PC-9 (cell line): ENCODE results near the gene ERC2. TPM values are rescaled to one million over a fixed set of nuclear protein-coding genes. Genes with fewer than 3 reads are reported as not detected.

Source experiments
- BruUV-seq: library from RNA; stranded (reverse); fragments of 400-500 nt; replicated peaks from 2 replicates; lab custom pipeline; 2021; lab: Mats Ljungman, UMichigan
- CTCF ChIA-PET: fragments of 300-600 bp; sonication (Branson Sonifier 250); formaldehyde crosslinking; loops from one replicate; lab custom pipeline; 2022; ENCODE audit warnings: antibody characterized with exemption; lab: Charles Lee
- POLR2A ChIA-PET: fragments of 300-600 bp; sonication (Branson Sonifier 250); formaldehyde crosslinking; loops from one replicate; lab custom pipeline; 2022; ENCODE audit warnings: antibody characterized with exemption; ENCODE audit not compliant: unreplicated experiment; lab: Charles Lee
- DNase-seq, 2 experiments: peaks; one replicate each; pipeline versions ENCODE4 v3.0.0 to v3.0.0-alpha.2; 2015 to 2022; ENCODE audit warnings: mixed read lengths in 1 of 2
- H2AFZ ChIP-seq: fragments of 200-600 bp; sonication (generic); 2 replicates; pipeline ENCODE4 v1.8.1; 2017; ENCODE audit warnings: antibody characterized with exemption
- H3F3A ChIP-seq: fragments of 200-600 bp; sonication (generic); 2 replicates; pipeline ENCODE4 v1.8.1; 2017; ENCODE audit warnings: antibody characterized with exemption, mild to moderate bottlenecking, low read depth; ENCODE audit not compliant: insufficient read depth
- H3K27ac ChIP-seq: fragments of 200-600 bp; sonication (generic); 2 replicates; pipeline ENCODE4 v1.6.1; 2016; ENCODE audit warnings: mixed run types
- H3K27me3 ChIP-seq: fragments of 200-600 bp; sonication (generic); 2 replicates; pipeline ENCODE4 v1.6.1; 2016; ENCODE audit warnings: low read depth, mixed run types; ENCODE audit not compliant: insufficient read depth
- H3K36me3 ChIP-seq: fragments of 200-600 bp; sonication (generic); 2 replicates; pipeline ENCODE4 v1.6.1; 2016; ENCODE audit warnings: low read depth, mixed run types
- H3K4me1 ChIP-seq: fragments of 200-600 bp; sonication (generic); replicated peaks from 2 replicates; pipeline ENCODE4 v1.6.1; 2016; ENCODE audit warnings: mixed run types; ENCODE audit not compliant: insufficient read depth
- H3K4me2 ChIP-seq: fragments of 200-600 bp; sonication (generic); 2 replicates; pipeline ENCODE4 v1.6.1; 2017; ENCODE audit warnings: mixed run types
- H3K4me3 ChIP-seq: fragments of 200-600 bp; sonication (generic); 2 replicates; pipeline ENCODE4 v1.6.1; 2016; ENCODE audit warnings: mixed run types
- H3K79me2 ChIP-seq: fragments of 200-600 bp; sonication (generic); 2 replicates; pipeline ENCODE4 v1.6.1; 2017; ENCODE audit warnings: low read depth, mixed run types
- H3K9me2 ChIP-seq: fragments of 200-600 bp; sonication (generic); 2 replicates; pipeline ENCODE4 v1.8.1; 2017; ENCODE audit warnings: mild to moderate bottlenecking; ENCODE audit not compliant: insufficient read depth
- H3K9me3 ChIP-seq: fragments of 200-600 bp; sonication (generic); 2 replicates; pipeline ENCODE4 v1.8.1; 2016; ENCODE audit warnings: low read depth; ENCODE audit not compliant: insufficient read depth
- H4K20me1 ChIP-seq: fragments of 200-600 bp; sonication (generic); 2 replicates; pipeline ENCODE4 v1.8.1; 2017; ENCODE audit not compliant: insufficient read depth
- EZH2 ChIP-seq: fragments of 200-600 bp; sonication (generic); IDR thresholded peaks from 2 replicates; pipeline ENCODE4 v1.8.0; 2017; ENCODE audit warnings: antibody characterized with exemption, low read depth
- intact Hi-C: fragments of 100-400 bp; cut with micrococcal nuclease; formaldehyde crosslinking; loops from one replicate; pipeline ENCODE4 v1.10.0; 2022; ENCODE audit not compliant: unreplicated experiment
- total RNA-seq: library from RNA; stranded (reverse); gene quantifications from 2 replicates; pipeline ENCODE4 v1.2.3, GENCODE V29; 2021
- TF ChIP-seq, protein P1 (sequence below): fragments of 200-600 bp; sonication (generic); conservative IDR thresholded peaks from 2 replicates; pipeline ENCODE4 v1.6.1; 2017; ENCODE audit warnings: mixed run types, antibody characterized with exemption, mild to moderate bottlenecking, moderate library complexity

Gene ERC2
- total RNA-seq, 1 experiment from 2014 or later, result 1.4 TPM

DNA sequence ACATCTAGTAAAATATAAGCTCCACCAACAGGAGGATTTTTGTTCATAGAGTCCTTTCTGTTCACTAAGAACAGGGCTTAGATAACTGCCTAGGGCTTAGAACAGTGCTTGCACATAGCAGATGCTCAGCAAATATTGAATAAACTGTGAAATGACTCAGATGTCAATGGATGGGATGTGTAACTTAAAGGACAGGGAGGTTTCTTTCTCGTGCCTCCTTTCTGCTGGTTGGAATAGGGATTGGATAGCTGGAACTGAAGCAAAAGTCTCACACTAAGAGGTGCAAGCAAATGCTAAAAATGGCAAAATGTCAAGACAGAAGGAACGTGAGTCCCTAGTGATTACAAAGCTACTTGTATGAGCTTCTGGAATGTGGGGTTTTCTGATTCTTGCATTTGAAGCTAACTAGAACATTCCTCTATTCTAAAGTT is 588.4 kb downstream of the ERC2 start:
- Histone ChIP-seq H3K4me2 (peak overlapping the region; percentile 46), H2AFZ (no peak overlapping the region), H3K9me3 (no peaks in the 10 kb centered on the region), H3K27ac (peak overlapping the region; percentile 58), H3K9me2 (no peaks in the 10 kb centered on the region), H4K20me1 (no peaks in the 10 kb centered on the region), H3K36me3 (no peaks in the 10 kb centered on the region), H3K79me2 (no peaks in the 10 kb centered on the region), H3K27me3 (no peaks in the 10 kb centered on the region), H3K4me3 (no peak overlapping the region), H3K4me1 (peaks cover 36% of the 10 kb centered on the region), H3F3A (peaks cover 21% of the 10 kb centered on the region; the same call in 1 of the 2 replicates)
- no TSS peak for BruUV-seq
- intact Hi-C loops, result loop anchor here (5.0 kb wide), 1 partner anchor 128 kb away; no protein-coding TSS in a partner anchor
- TF ChIP-seq EZH2, result no peak
- TF ChIP-seq, protein P1, sequence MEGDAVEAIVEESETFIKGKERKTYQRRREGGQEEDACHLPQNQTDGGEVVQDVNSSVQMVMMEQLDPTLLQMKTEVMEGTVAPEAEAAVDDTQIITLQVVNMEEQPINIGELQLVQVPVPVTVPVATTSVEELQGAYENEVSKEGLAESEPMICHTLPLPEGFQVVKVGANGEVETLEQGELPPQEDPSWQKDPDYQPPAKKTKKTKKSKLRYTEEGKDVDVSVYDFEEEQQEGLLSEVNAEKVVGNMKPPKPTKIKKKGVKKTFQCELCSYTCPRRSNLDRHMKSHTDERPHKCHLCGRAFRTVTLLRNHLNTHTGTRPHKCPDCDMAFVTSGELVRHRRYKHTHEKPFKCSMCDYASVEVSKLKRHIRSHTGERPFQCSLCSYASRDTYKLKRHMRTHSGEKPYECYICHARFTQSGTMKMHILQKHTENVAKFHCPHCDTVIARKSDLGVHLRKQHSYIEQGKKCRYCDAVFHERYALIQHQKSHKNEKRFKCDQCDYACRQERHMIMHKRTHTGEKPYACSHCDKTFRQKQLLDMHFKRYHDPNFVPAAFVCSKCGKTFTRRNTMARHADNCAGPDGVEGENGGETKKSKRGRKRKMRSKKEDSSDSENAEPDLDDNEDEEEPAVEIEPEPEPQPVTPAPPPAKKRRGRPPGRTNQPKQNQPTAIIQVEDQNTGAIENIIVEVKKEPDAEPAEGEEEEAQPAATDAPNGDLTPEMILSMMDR, result no peak
- POLR2A ChIA-PET, result interaction anchor here (0.7 kb wide), 1 partner anchor 706 kb away, joined by 7 read pairs; no protein-coding TSS in a partner anchor
- DNase-seq, result peak in 1 of 2 experiments; percentile 70
- CTCF ChIA-PET, result no interaction called here

GRCh38 chr3:55877703-55878102 is 590.6 kb downstream of the ERC2 start:
- no TSS peak for BruUV-seq
- POLR2A ChIA-PET, result no interaction called here
- no peak overlapping the region for H3K4me2 ChIP-seq

DNA sequence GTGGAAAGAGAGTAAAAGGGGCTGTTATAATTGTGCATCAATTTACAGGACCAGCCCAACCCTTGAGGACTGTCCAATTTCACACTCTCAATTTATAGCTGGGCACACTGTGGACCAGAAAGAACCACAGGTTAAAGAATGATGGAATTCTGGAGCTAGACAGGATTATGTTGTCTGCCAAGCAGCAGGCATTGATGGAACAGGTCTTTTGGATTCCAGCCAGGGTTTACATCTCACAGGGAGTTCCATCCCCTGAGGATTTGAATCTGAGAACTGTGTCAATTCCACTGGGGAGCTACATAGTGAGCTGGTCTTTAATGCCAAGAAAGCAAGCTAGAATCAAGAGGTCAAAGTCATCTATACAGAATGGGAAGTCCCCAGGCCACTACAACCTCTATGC is 591.7 kb downstream of the ERC2 start:
- H3K36me3 ChIP-seq, result no peaks in the 10 kb centered on the region
- H3F3A ChIP-seq, result peaks cover 36% of the 10 kb centered on the region
- no peak overlapping the region for H3K4me3 ChIP-seq
- ChIA-PET CTCF (no interaction called here), POLR2A (no interaction called here)
- no peak overlapping the region for H3K27ac ChIP-seq
- TF ChIP-seq, protein P1, result no peak
- TF ChIP-seq EZH2, result no peak
- no peaks in the 10 kb centered on the region for H4K20me1 ChIP-seq
- no peak overlapping the region for H3K4me2 ChIP-seq
- no peak for DNase-seq
- intact Hi-C loops, result no loop called here
- no peaks in the 10 kb centered on the region for H3K9me2 ChIP-seq
- no peaks in the 10 kb centered on the region for H3K27me3 ChIP-seq
- H3K9me3 ChIP-seq, result no peaks in the 10 kb centered on the region
- no peaks in the 10 kb centered on the region for H3K79me2 ChIP-seq
- peaks cover 32% of the 10 kb centered on the region for H3K4me1 ChIP-seq
- H2AFZ ChIP-seq, result no peak overlapping the region
- no TSS peak for BruUV-seq

More at GRCh38 chr3:55877703-55878102, 590.6 kb downstream of the ERC2 start:
- CTCF ChIA-PET, result no interaction called here
- peaks cover 34% of the 10 kb centered on the region for H3K4me1 ChIP-seq
- no peak for TF ChIP-seq EZH2
- TF ChIP-seq, protein P1, result no peak
- no peaks in the 10 kb centered on the region for H3K79me2 ChIP-seq
- H2AFZ ChIP-seq, result no peak overlapping the region
- peaks cover 36% of the 10 kb centered on the region for H3F3A ChIP-seq
- no peak overlapping the region for H3K4me3 ChIP-seq
- no peaks in the 10 kb centered on the region for H3K36me3 ChIP-seq
- no peaks in the 10 kb centered on the region for H3K9me2 ChIP-seq
- intact Hi-C loops, result no loop called here
- no peaks in the 10 kb centered on the region for H3K9me3 ChIP-seq
- H3K27me3 ChIP-seq, result no peaks in the 10 kb centered on the region
- no peaks in the 10 kb centered on the region for H4K20me1 ChIP-seq
- no peak for DNase-seq
- H3K27ac ChIP-seq, result no peak overlapping the region
